ENCODE data around the gene ELMO1.

ELMO1 gene

DNA sequence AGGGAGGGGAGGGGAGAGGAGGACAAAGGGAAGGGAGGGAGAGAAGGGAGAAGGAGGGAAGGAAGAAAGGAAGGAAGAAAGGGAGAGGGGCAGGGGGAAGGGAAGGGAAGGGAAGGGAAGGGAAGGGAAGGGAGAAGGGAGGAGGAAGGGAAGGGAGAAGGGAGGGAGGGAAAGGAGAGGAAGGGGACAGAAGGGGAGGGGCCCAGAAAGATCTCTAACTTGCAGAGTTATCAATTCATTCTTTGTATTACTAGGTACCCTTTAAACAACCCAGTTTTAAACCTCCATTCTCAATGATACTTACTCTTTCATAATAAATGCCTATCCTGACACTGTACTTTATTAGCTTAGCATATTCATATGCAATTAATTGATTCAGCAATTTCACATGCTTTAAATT is 192.0 kb downstream of the ELMO1 start:
- no peak for DNase-seq

DNA sequence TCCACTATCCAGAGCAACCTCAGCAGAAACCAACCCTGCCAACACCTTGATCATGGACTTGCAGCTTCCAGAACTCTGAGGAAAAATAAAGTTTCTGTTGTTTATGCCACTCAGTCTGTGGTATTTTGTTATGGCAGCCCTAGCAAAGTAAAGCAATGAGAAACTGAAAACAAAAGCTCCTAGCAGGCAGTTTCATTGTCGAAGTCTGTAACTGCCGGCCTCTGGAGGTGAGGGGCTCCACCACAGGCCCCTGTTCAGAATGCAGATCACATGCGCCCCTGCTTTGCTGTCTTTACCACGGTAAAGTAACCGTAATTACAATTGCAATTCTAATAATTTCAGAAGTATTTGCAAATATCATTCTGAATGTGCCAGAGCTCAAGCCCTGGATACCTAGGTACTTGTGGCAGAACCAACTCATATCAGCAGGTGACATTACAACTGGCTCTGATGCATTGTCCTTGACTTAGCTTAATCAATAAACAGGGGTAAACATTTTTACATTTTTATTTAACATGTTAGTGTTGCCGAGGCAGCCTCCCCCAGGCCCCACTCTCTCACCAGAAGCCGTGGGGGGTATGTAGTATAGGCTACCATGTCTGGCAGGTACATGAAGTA is 193.2 kb downstream of the ELMO1 start:
- DNase-seq: no peak

DNA sequence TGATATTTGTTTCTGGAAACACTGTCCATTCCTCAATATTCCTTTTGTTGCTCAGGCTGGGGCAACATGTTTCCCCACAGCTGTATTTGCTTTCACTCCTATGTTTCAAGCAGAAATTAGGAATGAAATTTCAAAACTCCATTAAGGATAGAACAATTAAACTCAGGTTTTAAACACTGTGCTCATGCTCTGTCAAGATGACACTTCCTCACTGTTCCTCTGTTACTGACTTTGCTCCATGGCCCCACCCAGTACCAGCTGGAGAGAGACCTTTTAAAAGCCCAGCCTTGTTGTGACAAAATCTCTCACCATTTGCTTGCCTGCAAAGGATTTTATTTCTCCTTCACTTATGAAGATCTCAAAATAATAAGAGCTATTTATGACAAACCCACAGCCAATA is 197.4 kb downstream of the ELMO1 start:
- DNase-seq: peak in 1 of 2 experiments; percentile 12

DNA sequence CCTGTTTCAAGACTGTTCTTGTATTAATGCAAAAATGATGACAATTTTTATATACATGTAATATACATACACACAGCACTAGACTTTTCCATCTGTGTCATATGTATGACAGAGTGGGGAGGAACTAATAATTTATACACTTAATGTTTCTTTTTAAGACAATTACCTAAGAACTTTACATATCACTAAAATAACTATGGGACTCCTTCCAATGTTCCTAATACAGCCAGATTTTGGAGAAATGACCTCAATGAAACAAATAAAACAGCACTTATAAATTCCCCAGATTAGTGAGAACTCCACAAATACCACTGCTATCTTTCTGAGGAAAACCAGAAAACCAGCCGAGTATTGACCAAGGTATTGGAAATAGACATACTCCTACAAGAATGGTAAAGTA is 199.4 kb downstream of the ELMO1 start:
- no peak for DNase-seq

DNA sequence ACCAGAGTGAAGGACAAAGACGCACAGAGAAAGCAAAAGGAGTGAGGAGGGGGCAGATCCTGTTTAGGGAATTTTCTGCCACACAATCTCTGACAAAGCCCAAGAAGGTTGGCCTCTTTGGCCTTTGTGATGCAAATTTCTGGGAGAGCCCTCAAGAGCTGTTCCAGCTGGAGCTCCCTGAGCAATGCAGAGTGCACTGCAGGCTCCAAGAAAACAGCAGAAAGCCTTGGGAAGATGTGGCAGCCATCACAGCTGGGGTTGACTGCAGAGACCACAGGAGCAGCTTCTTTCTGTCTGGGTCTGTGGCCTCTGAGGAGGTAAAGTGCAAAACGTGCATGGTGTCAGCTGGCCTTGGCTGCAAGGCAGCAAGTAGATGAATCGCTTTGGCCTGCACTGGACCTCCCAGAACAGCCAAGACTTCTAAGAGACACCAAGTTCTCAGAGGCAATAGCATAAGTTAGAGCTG is 200.2 kb downstream of the ELMO1 start:
- DNase-seq: no peak

DNA sequence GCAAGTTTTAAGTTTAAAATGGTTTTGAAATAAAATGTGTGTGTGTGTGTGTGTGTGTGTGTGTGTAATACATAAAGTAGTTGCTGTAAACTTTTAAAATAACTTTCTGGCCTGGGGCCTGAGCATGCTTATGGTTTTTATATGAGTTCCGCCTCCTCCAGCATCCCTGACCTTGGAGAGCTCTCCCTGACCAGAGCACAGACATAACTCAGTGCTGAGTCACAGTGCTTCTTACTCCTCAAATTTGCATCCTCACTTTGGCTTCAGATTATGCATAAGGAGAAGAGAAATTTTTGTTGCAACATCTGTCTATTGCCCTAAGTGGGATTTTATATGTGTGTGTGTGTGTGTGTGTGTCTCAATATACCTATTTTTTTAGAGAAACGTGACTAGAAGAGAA is 200.8 kb downstream of the ELMO1 start:
- peak in 1 of 2 experiments; percentile 19 for DNase-seq

DNA sequence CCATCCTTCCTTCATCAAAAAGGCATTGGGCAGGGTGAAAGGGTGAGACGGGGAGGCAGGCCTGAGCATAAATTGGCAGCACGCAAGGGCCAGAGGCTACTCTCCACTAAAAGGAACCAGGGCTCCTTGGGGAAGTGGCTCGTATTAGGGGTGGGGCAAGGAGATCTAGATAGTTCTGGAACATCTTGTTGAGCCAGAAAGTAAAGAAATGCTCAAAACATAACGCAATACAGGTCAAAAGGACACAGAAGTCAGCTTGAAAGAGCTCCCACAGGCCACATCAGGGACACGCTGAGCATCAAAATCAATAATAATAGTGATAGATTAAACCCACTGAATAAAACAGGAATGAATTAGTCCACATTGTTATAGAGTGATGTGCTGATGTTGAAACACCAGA is 203.1 kb downstream of the ELMO1 start:
- DNase-seq: no peak

DNA sequence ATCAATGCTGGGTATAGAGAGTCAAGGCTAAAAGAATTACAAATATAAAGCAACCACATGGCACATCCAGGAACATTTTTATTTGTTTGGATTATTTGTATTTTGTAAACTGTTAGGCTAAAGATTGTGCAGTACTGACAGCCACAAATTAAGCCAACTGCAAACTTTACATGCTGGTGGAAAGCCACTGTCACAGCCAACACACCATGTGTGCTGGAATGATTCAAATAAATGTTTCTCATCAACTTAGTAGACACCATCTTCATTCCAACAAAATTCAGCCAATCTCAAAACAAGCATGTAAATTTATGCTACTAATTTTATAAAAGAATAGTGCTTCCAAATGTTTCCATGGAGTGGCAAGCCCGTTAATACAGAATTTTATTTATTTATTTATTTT is 211.8 kb downstream of the ELMO1 start:
- no peak for DNase-seq

DNA sequence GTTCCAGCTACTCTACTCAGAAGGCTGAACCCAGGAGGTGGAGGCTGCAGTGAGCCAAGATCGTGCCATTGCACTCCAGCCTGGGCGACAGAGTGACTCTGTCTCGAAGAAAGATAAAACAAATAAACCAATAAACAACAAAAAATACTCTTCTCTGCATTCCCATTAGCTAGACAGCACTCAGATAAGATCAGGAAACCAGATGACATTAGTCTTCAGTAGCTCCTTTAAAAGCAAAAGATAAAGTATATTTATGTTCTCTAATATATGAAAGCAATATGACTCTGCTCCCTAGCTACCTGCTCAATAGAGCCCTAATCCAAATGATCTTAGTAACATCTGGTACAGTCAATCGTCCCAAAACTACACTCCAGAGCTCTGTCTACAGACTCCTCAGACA is 212.9 kb downstream of the ELMO1 start:
- no peak for DNase-seq

DNA sequence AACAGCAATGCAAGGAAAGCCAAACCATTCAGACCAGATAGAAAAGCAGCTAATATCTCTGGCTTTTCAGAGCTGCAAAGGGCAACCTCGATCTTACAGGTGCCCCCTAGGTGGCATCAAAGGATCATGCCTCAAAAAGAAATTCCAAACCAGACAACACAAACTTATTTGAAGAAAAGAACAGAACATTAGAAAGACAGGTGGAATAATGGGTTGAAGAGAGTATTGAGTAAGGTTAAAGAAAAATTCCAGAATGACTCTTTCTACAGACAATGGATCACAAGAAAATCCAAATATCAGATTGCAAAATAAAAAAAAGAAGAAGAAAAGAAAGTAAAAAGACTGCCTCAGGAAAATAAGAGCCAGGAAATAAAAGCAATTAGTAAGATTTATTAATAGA is 213.7 kb downstream of the ELMO1 start:
- DNase-seq: peak; percentile 19 to 30

DNA sequence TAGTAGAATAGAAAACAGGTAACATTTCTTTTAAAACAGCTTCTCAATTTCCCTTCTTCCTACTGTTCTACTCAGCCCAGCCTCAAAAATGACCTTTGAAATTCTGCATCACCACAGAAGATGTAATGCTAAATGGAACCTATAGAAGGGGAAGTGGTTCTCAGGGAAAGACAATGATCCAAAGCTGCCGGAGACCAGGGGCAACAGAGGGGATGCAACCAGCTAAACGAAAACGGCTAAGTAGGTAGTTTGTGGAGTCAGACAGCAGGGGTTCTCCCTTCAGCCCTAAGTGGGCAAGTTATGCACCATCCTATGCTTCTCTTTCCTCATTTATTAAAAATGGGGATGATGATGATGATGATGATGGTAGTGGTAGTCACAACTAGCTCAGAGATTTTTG is 214.3 kb downstream of the ELMO1 start:
- no peak for DNase-seq

DNA sequence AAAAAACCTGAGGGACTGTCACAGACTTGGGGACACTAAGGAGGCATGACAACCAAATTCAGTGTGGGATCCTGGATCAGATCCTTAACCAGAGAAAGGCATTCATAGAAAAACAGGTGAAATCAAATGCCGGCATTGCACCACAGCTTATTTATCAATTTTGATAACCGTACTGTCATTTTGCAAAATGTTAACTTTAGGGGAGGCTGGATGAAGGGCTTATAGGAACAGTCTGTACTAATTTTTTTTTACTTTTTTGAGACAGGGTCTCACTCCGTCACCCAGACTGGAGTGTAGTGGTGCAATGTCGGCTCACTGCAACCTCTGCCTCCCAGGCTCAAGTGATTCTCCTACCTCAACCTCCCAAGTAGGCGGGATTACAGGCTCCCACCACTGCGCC is 217.1 kb downstream of the ELMO1 start:
- DNase-seq: no peak

DNA sequence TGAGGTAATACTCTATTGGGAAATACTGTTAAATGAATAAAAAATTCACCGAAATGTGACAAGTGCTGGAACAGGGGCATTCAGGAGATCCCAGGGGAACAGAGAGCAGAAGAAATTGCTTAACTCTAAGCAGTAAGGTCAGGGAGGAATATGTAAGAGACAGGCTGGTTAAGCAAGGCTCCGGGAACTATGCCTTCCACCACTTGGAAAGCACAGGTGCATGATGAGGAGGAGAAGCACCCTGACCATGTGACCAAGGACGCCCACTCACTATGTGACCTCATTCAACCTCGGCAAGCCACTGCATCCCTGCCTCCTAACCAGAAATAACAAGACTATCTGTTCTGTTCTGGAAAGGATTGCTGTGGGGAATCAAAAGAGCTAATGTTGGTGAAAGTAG is 218.4 kb downstream of the ELMO1 start:
- no peak for DNase-seq

DNA sequence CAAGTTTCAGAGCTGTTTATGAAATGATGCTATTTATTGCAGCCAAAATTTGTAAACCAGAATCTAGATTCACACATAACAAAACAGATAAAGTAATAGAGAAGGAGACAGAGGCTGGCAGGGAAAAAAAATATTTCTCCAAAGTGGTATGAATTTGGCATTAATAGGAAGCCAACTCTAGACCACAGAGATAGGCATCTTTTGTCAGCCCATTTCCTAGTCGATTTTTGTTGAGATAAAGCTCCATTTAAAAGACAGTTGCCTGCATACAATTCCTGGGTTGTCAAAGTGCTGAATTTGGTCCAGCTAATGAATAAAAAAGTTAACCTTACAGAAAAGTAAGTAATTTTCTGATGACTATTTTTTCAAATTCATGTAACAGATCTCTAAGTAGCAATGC is 219.3 kb downstream of the ELMO1 start:
- DNase-seq: no peak

DNA sequence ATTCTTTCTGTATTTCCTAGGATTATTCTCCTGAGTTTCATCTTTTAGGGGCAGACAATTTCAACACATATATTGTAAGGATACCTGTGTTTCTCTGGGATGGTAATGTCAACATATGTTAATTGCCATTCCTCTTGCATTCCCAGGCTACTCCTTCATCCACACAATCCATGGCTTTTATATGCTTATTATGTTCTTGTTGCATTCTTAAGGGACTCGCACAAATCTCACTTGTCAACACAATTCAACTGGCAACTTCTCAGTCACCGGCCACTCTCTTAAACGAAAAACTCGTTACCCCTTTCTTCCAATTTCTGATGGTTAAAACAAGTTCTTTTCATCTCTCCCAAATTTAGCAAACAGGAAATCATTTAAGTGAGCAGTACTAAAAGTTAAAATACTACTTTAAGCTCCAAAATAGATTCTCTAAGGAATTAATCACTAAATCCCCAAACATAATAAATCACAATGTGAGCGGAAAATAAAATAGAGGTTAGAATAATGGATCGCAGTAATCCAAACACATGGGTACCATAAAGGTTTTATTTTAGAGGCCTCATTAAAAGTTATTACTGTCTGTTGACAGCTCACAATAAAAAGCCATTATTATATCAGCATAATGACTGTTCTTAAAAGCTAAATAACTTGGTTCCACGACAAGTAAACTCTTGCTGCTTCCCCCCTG is 223.2 kb downstream of the ELMO1 start:
- no peak for DNase-seq

DNA sequence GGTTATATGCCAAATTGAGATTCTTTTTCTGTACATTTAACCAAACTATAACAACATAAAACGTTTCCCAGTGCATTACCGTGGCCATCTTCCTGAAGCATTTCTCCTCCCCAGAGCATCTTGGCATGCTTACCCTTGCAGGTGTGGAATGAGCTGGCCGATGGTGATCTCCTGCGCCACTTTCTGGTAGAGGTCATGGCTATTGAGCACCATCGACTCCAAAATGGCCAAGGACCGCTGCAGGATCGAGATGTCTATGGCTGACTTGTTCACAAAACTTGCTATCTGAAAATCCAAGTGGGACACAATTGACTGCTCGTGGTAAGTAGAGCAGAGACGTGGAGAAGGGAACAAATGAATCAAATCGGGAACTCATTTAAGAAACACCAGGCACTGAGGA is 223.9 kb downstream of the ELMO1 start:
- no peak for DNase-seq

DNA sequence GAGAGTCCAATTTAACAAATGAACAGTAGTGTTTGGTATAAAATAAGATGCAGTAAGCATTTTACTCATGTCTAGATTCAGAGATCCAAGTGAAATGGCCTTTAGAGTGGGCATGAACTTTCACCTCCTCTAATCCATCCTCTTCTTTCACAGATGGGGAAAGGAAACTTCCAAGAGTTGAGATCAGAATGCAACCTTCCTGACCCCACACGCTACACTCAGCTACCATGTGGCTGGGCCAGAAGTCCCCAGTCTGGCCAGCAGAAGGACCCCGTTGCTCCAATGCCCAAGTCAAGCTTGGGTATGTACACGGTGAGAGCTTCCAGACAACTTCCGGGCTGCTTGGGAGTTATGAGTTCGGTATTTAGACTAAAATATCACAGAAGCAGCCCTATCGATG is 228.0 kb downstream of the ELMO1 start:
- no peak for DNase-seq

DNA sequence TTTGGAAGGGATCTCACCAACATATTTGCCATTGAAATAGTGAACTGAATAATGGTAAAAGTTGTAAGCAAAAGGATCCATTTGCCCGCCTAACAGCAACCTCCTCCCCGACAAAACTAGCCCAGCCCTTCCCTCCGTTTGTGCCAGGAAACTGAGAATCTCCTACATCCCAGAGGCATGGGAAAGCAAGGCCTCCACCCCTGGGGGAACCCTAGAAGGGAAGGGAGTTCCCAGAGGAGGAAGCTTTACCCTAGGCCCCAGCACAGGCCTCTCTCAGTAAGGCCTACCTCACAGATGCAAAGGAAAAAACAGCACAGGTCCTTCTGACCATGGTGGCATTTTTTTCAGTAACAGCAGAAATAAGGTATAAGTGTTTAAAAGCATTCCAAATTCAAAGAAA is 229.7 kb downstream of the ELMO1 start:
- DNase-seq: no peak

DNA sequence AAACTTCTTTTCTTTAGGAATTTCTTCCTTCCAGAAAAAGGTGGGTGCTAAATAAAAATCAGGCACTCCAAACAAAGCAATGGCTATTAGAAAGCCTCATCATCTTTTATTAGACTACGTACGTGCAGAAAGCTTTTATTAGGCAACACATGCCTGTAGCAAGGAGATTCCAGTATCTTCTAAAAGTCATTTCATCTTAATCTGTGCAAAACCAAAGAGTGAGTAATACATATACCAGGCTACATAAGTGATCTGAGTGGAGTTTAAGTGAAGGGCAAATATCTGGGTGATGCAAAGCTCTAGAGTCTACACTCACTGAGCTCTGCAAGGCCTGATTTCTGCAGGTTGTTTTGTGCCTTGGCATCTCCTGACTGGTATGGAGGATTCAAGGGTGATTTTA is 231.7 kb downstream of the ELMO1 start:
- no peak for DNase-seq

DNA sequence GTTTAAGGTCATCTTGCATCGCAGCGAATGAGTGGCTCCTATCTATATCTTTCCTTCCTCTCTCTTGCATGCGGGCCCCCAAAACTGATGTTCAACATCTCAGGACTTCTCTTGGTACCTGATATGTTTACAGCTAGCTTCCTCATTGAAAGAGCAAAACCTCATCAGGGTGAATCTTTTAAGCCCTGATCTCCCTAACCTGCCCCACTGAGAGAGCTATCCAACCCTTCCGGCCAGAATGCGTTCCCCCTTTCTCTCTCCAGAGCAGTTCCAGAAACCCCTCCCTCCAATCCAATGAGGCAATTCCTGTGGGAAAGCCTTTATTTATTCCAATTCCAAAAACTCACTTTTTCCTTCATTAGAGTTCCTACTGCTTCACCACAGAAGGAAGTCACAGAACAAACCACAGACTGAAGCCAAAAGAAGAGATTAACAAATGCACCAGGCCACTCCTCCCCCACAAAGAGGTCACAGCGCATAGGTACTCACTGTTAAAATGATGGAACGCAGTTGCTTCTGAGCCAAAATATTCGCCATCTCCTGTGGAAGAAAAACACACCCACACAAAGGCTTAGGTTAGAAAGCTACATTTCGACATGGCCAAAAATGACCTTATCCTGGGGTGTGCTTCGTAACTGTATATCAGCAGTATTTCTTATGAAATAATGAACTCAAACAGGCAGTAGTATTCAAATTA is 232.4 kb downstream of the ELMO1 start:
- DNase-seq: peak in 1 of 2 experiments; percentile 25

DNA sequence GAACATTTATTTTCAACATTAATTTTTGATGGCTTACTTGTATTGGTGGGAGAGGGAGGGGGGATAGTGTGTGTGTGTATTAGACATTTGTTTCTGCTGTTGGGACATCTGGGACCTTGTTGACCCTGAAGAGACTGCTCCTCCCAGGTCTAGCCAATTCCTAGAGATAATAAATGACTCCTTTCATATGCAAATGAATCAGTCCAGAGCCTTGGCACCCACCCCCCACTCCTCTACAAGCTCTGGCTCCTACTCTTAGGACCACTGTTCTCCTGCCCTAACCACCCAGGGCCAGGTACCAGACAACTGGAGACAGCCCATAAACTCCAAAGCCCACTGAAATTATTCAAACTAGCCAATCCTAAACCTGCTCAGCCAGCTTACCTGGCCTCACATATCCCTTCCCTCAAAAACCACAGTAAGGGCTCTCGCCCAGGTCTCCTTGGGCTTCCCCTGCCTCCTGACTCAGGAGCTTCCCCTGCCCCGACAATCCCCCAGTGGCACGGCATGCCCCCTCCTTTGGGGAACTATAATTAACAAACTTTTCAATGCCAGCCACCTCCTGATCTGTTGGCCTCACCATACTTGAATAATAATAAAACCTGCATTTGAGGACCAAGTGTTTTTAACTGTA is 233.3 kb downstream of the ELMO1 start:
- no peak for DNase-seq

DNA sequence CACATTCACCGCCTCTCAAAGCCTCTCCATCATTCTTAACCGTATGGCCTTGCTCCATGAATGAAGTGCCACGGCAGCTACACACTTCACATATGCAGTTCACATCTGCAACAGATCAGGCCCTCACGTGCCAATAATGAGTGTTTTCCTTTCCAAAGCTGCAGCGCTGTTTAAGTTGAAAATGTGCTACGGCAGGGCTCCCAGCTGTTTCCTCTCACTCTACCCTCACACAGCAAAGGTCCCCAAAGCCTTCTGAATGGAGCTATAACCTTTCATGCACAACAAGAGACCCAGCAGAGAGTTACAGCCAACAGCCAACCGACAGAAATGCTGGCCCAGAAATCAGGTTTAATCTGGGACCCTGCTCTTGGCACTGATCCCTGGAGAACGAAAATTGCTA is 236.1 kb downstream of the ELMO1 start:
- DNase-seq: no peak

DNA sequence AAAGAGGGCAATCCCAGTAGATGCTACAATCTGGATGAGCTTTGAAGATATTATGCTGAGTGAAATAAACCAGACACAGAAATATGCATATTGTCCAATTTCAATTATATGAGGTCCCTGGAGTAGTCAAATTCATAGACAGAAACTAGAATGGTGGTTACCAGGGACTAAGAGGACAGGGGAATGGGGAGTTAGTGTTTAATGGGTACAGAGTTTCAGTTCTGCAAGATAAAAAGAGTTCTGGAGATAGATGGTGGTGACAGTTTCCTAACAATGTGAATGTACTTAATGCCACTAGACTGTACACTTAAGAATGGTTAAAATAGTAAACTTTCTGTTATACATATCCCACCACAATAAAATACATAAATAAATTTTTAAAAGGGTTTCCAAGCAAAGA is 236.6 kb downstream of the ELMO1 start:
- DNase-seq: no peak

All from Kasumi-1 (cell line).